ENCODE data around the gene GCNT4.

Gene GCNT4

GRCh38 chr5:75055727-75056144 lies 3.4 kb upstream of the GCNT4 start:
- Histone ChIP-seq H3K4me3 (ENCODE audit: low read depth in 1 of 2, low read length in 1 of 2) (no peak overlapping the region), H3K27ac (no peak overlapping the region), H3K9me3 (no peaks in the 10 kb centered on the region), H3K36me3 (no peaks in the 10 kb centered on the region), H3K4me1 (ENCODE audit: control insufficient read depth in 1 of 2, insufficient read depth in 1 of 2, low read depth in 1 of 2, low read length in 1 of 2) (peaks cover 13 to 18% of the 10 kb centered on the region in 2 experiments), H3K27me3 (peaks cover 100% of the 10 kb centered on the region)
- TF ChIP-seq CTCF (IDR thresholded peaks at IDR 0.05), result no peak

- no peak for TF ChIP-seq CTCF (IDR thresholded peaks at IDR 0.05)
- H3K36me3 ChIP-seq, result no peaks in the 10 kb centered on the region
- no peaks in the 10 kb centered on the region for H3K9me3 ChIP-seq
- no peak overlapping the region for H3K27ac ChIP-seq
- peaks cover 98% of the 10 kb centered on the region for H3K27me3 ChIP-seq
- H3K4me1 ChIP-seq (ENCODE audit: control insufficient read depth in 1 of 2, insufficient read depth in 1 of 2, low read depth in 1 of 2, low read length in 1 of 2), result peaks cover 13 to 18% of the 10 kb centered on the region in 2 experiments
- peak overlapping the region in 1 of 2 experiments; percentile 64 for H3K4me3 ChIP-seq (ENCODE audit: low read depth in 1 of 2, low read length in 1 of 2)
Measured at GRCh38 chr5:75054134-75054930, 2.0 kb upstream of the GCNT4 start.

- Histone ChIP-seq H3K9me3 (no peaks in the 10 kb centered on the region), H3K27me3 (peaks cover 93% of the 10 kb centered on the region), H3K4me1 (ENCODE audit: control insufficient read depth in 1 of 2, insufficient read depth in 1 of 2, low read depth in 1 of 2, low read length in 1 of 2) (peaks cover 13 to 18% of the 10 kb centered on the region in 2 experiments), H3K36me3 (no peaks in the 10 kb centered on the region), H3K27ac (no peak overlapping the region), H3K4me3 (ENCODE audit: low read depth in 1 of 2, low read length in 1 of 2) (peak overlapping the region; percentile 53 to 64)
- no peak for TF ChIP-seq CTCF (IDR thresholded peaks at IDR 0.05)
Measured at GRCh38 chr5:75053304-75054133, 1.2 kb upstream of the GCNT4 start.

- Histone ChIP-seq H3K4me3 (ENCODE audit: low read depth in 1 of 2, low read length in 1 of 2) (peak overlapping the region; percentile 53 to 64), H3K36me3 (no peaks in the 10 kb centered on the region), H3K27ac (no peak overlapping the region), H3K9me3 (no peaks in the 10 kb centered on the region), H3K27me3 (peaks cover 92% of the 10 kb centered on the region), H3K4me1 (ENCODE audit: control insufficient read depth in 1 of 2, insufficient read depth in 1 of 2, low read depth in 1 of 2, low read length in 1 of 2) (peaks cover 13 to 18% of the 10 kb centered on the region in 2 experiments)
- TF ChIP-seq CTCF (IDR thresholded peaks at IDR 0.05), result no peak
Measured at GRCh38 chr5:75053054-75053303, 621 bp upstream of the GCNT4 start.

- no peaks in the 10 kb centered on the region for H3K9me3 ChIP-seq
- no peak overlapping the region for H3K4me3 ChIP-seq (ENCODE audit: low read depth in 1 of 2, low read length in 1 of 2)
- TF ChIP-seq CTCF (IDR thresholded peaks at IDR 0.05), result no peak
- no peaks in the 10 kb centered on the region for H3K36me3 ChIP-seq
- H3K27ac ChIP-seq, result no peak overlapping the region
- peaks cover 13 to 18% of the 10 kb centered on the region in 2 experiments for H3K4me1 ChIP-seq (ENCODE audit: control insufficient read depth in 1 of 2, insufficient read depth in 1 of 2, low read depth in 1 of 2, low read length in 1 of 2)
- H3K27me3 ChIP-seq, result peaks cover 75% of the 10 kb centered on the region
Measured at GRCh38 chr5:75051217-75051751, 1.1 kb downstream of the GCNT4 start.

Measured in neutrophil (primary cell).